ENCODE measurements around the gene SYNDIG1.

The SYNDIG1 gene

GRCh38 chr20:24470746-24471582 lies 1.5 kb downstream of the SYNDIG1 start:
- DNase-seq (ENCODE audit: low read depth in 2 of 2): no peak

- DNase-seq (ENCODE audit: low read depth in 2 of 2): no peak
These were observed 3.0 kb downstream of the SYNDIG1 start for GRCh38 chr20:24472426-24472825.

- DNase-seq (ENCODE audit: low read depth in 2 of 2): no peak
These were observed 4.2 kb downstream of the SYNDIG1 start for GRCh38 chr20:24473435-24474223.

- DNase-seq (ENCODE audit: low read depth in 2 of 2): no peak
These were observed 8.6 kb downstream of the SYNDIG1 start for GRCh38 chr20:24477831-24478547.

GRCh38 chr20:24478584-24478983 lies 9.2 kb downstream of the SYNDIG1 start:
- no peak for DNase-seq (ENCODE audit: low read depth in 2 of 2)

GRCh38 chr20:24479106-24479505 lies 9.7 kb downstream of the SYNDIG1 start:
- DNase-seq (ENCODE audit: low read depth in 2 of 2): no peak

GRCh38 chr20:24479595-24479994 lies 10.2 kb downstream of the SYNDIG1 start:
- DNase-seq (ENCODE audit: low read depth in 2 of 2): no peak

- DNase-seq (ENCODE audit: low read depth in 2 of 2): no peak
These were observed 11.1 kb downstream of the SYNDIG1 start for GRCh38 chr20:24480509-24480908.

GRCh38 chr20:24481173-24481572 lies 11.7 kb downstream of the SYNDIG1 start:
- no peak for DNase-seq (ENCODE audit: low read depth in 2 of 2)

GRCh38 chr20:24483435-24484080 lies 14.1 kb downstream of the SYNDIG1 start:
- no peak for DNase-seq (ENCODE audit: low read depth in 2 of 2)

GRCh38 chr20:24484081-24484450 lies 14.6 kb downstream of the SYNDIG1 start:
- no peak for DNase-seq (ENCODE audit: low read depth in 2 of 2)

- DNase-seq (ENCODE audit: low read depth in 2 of 2): no peak
These were observed 16.6 kb downstream of the SYNDIG1 start for GRCh38 chr20:24485981-24486380.

- no peak for DNase-seq (ENCODE audit: low read depth in 2 of 2)
These were observed 17.8 kb downstream of the SYNDIG1 start for GRCh38 chr20:24487240-24487639.

GRCh38 chr20:24487648-24488047 lies 18.2 kb downstream of the SYNDIG1 start:
- no peak for DNase-seq (ENCODE audit: low read depth in 2 of 2)

GRCh38 chr20:24488064-24488799 lies 18.8 kb downstream of the SYNDIG1 start:
- no peak for DNase-seq (ENCODE audit: low read depth in 2 of 2)

- no peak for DNase-seq (ENCODE audit: low read depth in 2 of 2)
These were observed 19.4 kb downstream of the SYNDIG1 start for GRCh38 chr20:24488800-24489175.

- DNase-seq (ENCODE audit: low read depth in 2 of 2): no peak
These were observed 19.8 kb downstream of the SYNDIG1 start for GRCh38 chr20:24489193-24489592.

GRCh38 chr20:24489631-24490260 lies 20.3 kb downstream of the SYNDIG1 start:
- no peak for DNase-seq (ENCODE audit: low read depth in 2 of 2)

- DNase-seq (ENCODE audit: low read depth in 2 of 2): no peak
These were observed 21.2 kb downstream of the SYNDIG1 start for GRCh38 chr20:24490598-24490997.

GRCh38 chr20:24491041-24491756 lies 21.8 kb downstream of the SYNDIG1 start:
- no peak for DNase-seq (ENCODE audit: low read depth in 2 of 2)
